ENCODE data around the gene PEX3. TPM values are rescaled to one million over a fixed set of nuclear protein-coding genes. Genes with fewer than 3 reads are reported as not detected.

Gene PEX3
- total RNA-seq, 1 donor from 2014 or later = 17.9 TPM

- Mint-ChIP-seq H3K27ac (ENCODE audit: unreplicated experiment) (no peak overlapping the region), H3K9me3 (ENCODE audit: unreplicated experiment) (no peaks in the 10 kb centered on the region), H3K36me3 (ENCODE audit: unreplicated experiment) (peaks cover 57% of the 10 kb centered on the region), H3K4me1 (ENCODE audit: unreplicated experiment) (no peaks in the 10 kb centered on the region), H3K4me3 (ENCODE audit: unreplicated experiment) (no peak overlapping the region), H3K27me3 (ENCODE audit: unreplicated experiment) (no peaks in the 10 kb centered on the region)
- TF ChIP-seq CTCF (IDR thresholded peaks at IDR 0.05) = no peak
- no peak for DNase-seq (ENCODE audit: extremely low spot score, unreplicated experiment)
Measured at GRCh38 chr6:143496974-143497373, 46.4 kb downstream of the PEX3 start.

DNA sequence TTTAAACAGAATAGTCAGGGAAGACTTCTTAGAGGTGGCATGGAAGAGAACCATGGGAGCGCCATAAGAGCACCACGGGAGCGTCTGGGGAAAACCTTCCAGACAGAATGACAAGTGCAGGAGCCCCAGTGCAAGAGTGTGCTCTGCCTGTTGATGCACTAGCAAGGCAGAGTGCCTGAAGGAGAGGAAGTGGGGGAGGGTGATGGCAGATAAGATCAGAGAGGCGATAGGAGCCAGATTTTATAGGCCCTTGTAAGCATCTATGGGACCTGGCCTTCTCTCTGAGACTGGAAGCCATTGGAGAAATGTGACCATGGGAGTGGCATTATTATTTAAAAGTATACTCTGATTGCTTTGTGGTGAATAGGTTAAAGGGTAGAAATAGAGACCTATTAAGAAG, 47.8 kb downstream of the PEX3 start:
- Mint-ChIP-seq H3K4me3 (ENCODE audit: unreplicated experiment) (no peak overlapping the region), H3K36me3 (ENCODE audit: unreplicated experiment) (peaks cover 58% of the 10 kb centered on the region), H3K9me3 (ENCODE audit: unreplicated experiment) (no peaks in the 10 kb centered on the region), H3K4me1 (ENCODE audit: unreplicated experiment) (no peaks in the 10 kb centered on the region), H3K27ac (ENCODE audit: unreplicated experiment) (no peak overlapping the region), H3K27me3 (ENCODE audit: unreplicated experiment) (no peaks in the 10 kb centered on the region)
- TF ChIP-seq CTCF (IDR thresholded peaks at IDR 0.05) = no peak
- no peak for DNase-seq (ENCODE audit: extremely low spot score, unreplicated experiment)

DNA sequence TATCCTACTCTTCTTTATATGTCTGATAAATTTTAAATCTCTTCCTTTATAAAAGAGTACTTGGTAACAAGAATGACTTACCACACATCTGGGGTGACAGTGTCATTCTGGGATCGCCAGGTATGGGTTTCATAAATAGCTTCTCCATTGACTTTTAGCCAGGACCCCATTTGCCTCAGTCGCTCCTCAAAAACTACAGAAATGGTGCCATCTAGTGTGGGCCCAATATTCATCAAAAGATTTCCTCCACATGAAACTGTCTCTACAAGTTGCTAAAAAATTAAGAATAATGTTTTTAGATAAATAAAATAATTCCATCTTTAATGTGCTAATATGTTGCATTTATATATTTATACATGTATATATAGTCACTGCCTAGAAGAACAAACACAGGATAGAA, 51.2 kb downstream of the PEX3 start:
- no peaks in the 10 kb centered on the region for H3K4me1 Mint-ChIP-seq (ENCODE audit: unreplicated experiment)
- DNase-seq (ENCODE audit: extremely low spot score, unreplicated experiment) = no peak
- TF ChIP-seq CTCF (IDR thresholded peaks at IDR 0.05) = peak; percentile 31
- H3K27ac Mint-ChIP-seq (ENCODE audit: unreplicated experiment) = no peak overlapping the region
- peaks cover 60% of the 10 kb centered on the region for H3K36me3 Mint-ChIP-seq (ENCODE audit: unreplicated experiment)
- H3K9me3 Mint-ChIP-seq (ENCODE audit: unreplicated experiment) = no peaks in the 10 kb centered on the region
- H3K4me3 Mint-ChIP-seq (ENCODE audit: unreplicated experiment) = no peak overlapping the region
- H3K27me3 Mint-ChIP-seq (ENCODE audit: unreplicated experiment) = no peaks in the 10 kb centered on the region

DNA sequence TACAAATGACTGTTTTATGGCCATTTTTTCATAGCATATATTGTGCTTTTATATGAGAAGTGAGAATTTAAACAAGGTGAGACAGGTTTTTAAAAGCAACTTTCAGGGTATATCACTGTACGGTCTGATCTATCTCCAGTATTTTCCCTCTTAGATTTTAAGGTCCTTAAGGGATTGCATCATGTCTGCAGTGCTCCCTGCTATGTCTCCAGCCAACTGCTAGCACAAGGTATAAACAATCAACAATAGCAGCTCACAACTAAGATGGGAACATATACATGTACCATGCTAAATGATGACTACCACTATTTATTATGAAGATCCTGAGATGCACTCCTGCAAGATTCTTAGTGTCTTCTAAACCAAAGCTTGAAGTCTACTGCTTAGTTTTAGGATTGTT, 53.8 kb downstream of the PEX3 start:
- Mint-ChIP-seq H3K27me3 (ENCODE audit: unreplicated experiment) (no peaks in the 10 kb centered on the region), H3K36me3 (ENCODE audit: unreplicated experiment) (peaks cover 53% of the 10 kb centered on the region), H3K9me3 (ENCODE audit: unreplicated experiment) (no peaks in the 10 kb centered on the region), H3K27ac (ENCODE audit: unreplicated experiment) (no peak overlapping the region), H3K4me3 (ENCODE audit: unreplicated experiment) (no peak overlapping the region), H3K4me1 (ENCODE audit: unreplicated experiment) (peaks cover 4% of the 10 kb centered on the region)
- TF ChIP-seq CTCF (IDR thresholded peaks at IDR 0.05) = no peak
- DNase-seq (ENCODE audit: extremely low spot score, unreplicated experiment) = no peak

GRCh38 chr6:143505111-143505510, 54.5 kb downstream of the PEX3 start:
- H3K27ac Mint-ChIP-seq (ENCODE audit: unreplicated experiment) = no peak overlapping the region

More at GRCh38 chr6:143505111-143505510, 54.5 kb downstream of the PEX3 start:
- no peak overlapping the region for H3K4me3 Mint-ChIP-seq (ENCODE audit: unreplicated experiment)
- no peaks in the 10 kb centered on the region for H3K9me3 Mint-ChIP-seq (ENCODE audit: unreplicated experiment)
- peaks cover 11% of the 10 kb centered on the region for H3K4me1 Mint-ChIP-seq (ENCODE audit: unreplicated experiment)
- no peaks in the 10 kb centered on the region for H3K27me3 Mint-ChIP-seq (ENCODE audit: unreplicated experiment)
- TF ChIP-seq CTCF (IDR thresholded peaks at IDR 0.05) = no peak
- DNase-seq (ENCODE audit: extremely low spot score, unreplicated experiment) = no peak
- H3K36me3 Mint-ChIP-seq (ENCODE audit: unreplicated experiment) = peaks cover 46% of the 10 kb centered on the region
